Stimulated activated CD4-positive, alpha-beta T cell treated with anti-CD3 and anti-CD28 coated beads, Interleukin-1b, Interleukin-23, amount 100 ng/mL, for 48 hours (primary cell): Measurements from ENCODE around the gene BCL2L12.
"Not testable (repeated sequence)": the region's sequence is repeated elsewhere in the genome, so short reads cannot be mapped to it uniquely, and the experiment has no call there.

Source experiments
- DNase-seq: peaks from one replicate; pipeline ENCODE4 v3.0.0-alpha.2; 2020

The BCL2L12 gene

GRCh38 chr19:49713236-49713845 is 47.6 kb downstream of the BCL2L12 start:
- DNase-seq: no peak

GRCh38 chr19:49716154-49716553 is 50.4 kb downstream of the BCL2L12 start:
- DNase-seq: no peak

GRCh38 chr19:49718511-49718910 is 52.8 kb downstream of the BCL2L12 start:
- DNase-seq: no peak

GRCh38 chr19:49718991-49719390 is 53.3 kb downstream of the BCL2L12 start:
- DNase-seq: no peak

DNA sequence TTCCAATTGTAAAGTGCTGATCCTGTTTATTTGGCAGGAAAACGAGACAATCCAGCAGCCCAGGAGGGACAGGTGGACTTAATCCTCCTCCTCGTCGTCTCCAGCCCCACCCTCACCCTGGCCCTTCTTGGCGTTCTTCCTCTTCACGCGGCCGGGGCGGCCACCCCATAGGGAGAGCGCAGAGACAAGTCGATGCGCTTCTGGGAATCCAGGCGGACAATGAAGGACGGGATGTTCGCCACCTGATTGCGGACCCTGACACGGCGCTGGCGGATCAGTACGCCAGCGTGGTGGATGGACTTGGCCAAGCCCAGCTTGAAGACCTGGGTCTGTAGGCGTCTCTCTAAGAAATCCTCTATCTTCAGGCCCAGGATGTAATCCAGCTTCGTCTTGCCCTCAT is 53.7 kb downstream of the BCL2L12 start:
- DNase-seq: not testable (repeated sequence)
